ES-I3 (cell line): ENCODE data around the gene ONECUT3.
A peak's percentile ranks its signal among the peaks of the same experiment; 100 is the strongest.
"Not testable (repeated sequence)": the region's sequence is repeated elsewhere in the genome, so short reads cannot be mapped to it uniquely, and the experiment has no call there.

ENCODE experiments used
- H3K36me3 ChIP-seq: 2 replicates; pipeline ENCODE4 v1.6.1; 2013; ENCODE audit warnings: mild to moderate bottlenecking, low read length, control low read depth, moderate library complexity; ENCODE audit not compliant: insufficient read depth
- H3K4me1 ChIP-seq: 2 replicates; pipeline ENCODE4 v1.6.1; 2013; ENCODE audit warnings: mild to moderate bottlenecking, control low read depth, low read length; ENCODE audit not compliant: insufficient read depth
- H3K9ac ChIP-seq: 2 replicates; pipeline ENCODE4 v1.6.1; 2013; ENCODE audit warnings: low read depth, mild to moderate bottlenecking, low read length, moderate library complexity
- H3K9me3 ChIP-seq: 2 replicates; pipeline ENCODE4 v1.6.1; 2013; ENCODE audit warnings: mild to moderate bottlenecking, low read length, moderate library complexity; ENCODE audit not compliant: control insufficient read depth, insufficient read depth

The ONECUT3 gene

GRCh38 chr19:1752757-1753728, at the start of gene ONECUT3:
ONECUT3 (plus strand) TSS chr19:1753506; CDS start chr19:1753663, 157 bp downstream.
- Histone ChIP-seq H3K9me3 (no peaks in the 10 kb centered on the region), H3K36me3 (no peaks in the 10 kb centered on the region), H3K9ac (no peak within 1 kb of the TSS), H3K4me1 (no peaks in the 10 kb centered on the region; the same call in 1 of the 2 replicates)

DNA sequence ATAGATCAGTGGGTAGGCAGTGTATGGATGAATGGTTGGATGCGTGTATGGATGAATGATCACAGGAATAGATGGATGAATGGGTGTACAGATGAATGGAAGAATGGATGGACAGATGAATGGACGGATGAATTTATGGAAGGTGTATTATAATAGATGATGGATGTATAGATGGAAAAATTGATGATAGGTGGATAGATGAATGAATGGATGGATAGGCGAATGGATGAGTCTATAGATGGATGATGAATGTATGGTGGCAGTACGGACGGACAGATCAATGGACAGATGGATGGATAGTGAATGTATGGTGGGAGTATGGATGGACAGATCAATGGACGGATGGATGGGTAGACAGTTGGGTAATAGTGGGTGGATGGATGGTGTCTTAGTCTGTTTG, 49.0 kb upstream of the ONECUT3 start:
- Histone ChIP-seq H3K36me3 (no peaks in the 10 kb centered on the region), H3K9ac (no peak overlapping the region), H3K9me3 (no peaks in the 10 kb centered on the region), H3K4me1 (no peaks in the 10 kb centered on the region)

DNA sequence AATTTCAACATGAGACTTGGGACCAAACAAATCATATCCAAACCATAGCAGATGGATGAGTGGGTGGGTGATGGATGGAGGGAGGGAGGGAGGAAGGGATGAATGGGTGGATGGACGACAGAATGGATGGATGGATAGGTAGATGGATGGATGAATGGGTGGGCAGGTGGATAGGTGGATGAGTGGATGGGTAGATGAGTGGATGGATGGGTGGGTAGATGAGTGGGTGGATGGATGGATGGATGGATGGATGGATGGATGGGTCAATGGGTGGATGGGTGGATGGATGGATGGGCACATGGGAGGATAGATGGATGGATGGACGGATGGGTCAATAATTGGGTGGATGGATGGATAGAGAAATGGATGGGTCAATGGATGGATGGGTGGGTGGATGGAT, 47.9 kb upstream of the ONECUT3 start:
- H3K9ac ChIP-seq, result no peak overlapping the region
- H3K4me1 ChIP-seq, result no peaks in the 10 kb centered on the region

GRCh38 chr19:1706646-1707045, 46.7 kb upstream of the ONECUT3 start:
- not testable (repeated sequence) for H3K9ac ChIP-seq, H3K9me3 ChIP-seq, H3K36me3 ChIP-seq, H3K4me1 ChIP-seq

More for the DNA sequence above, 47.9 kb upstream of the ONECUT3 start:
- Histone ChIP-seq H3K36me3 (no peaks in the 10 kb centered on the region), H3K9me3 (no peaks in the 10 kb centered on the region)

GRCh38 chr19:1707240-1707639, 46.1 kb upstream of the ONECUT3 start:
- Histone ChIP-seq H3K36me3 (no peaks in the 10 kb centered on the region), H3K9ac (no peak overlapping the region), H3K4me1 (no peaks in the 10 kb centered on the region), H3K9me3 (no peaks in the 10 kb centered on the region)

GRCh38 chr19:1713170-1713569, 40.1 kb upstream of the ONECUT3 start:
- Histone ChIP-seq H3K9me3 (no peaks in the 10 kb centered on the region), H3K36me3 (no peaks in the 10 kb centered on the region), H3K9ac (no peak overlapping the region), H3K4me1 (no peaks in the 10 kb centered on the region)

DNA sequence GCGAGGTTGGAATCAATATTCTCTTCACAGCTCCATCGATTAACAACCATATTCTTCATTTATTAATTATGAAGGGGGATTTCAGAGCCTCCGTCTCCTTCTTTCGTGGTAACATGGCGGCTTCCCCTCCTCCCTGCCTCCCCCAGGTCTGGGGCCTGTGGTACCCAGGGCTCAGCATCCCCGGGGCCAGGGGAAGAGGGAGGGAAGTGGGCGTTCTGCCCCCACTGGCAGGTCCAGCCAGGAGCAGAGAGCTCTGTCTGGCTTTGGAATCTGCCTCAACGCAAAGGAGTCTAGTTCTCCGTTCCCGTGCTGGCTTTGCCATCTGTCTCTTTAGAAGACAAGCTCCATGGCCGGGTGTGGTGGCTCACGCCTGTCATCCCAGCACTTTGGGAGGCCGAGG, 37.8 kb upstream of the ONECUT3 start:
- no peaks in the 10 kb centered on the region; the same call in 1 of the 2 replicates for H3K4me1 ChIP-seq
- H3K36me3 ChIP-seq, result no peaks in the 10 kb centered on the region

GRCh38 chr19:1717200-1717969, 35.9 kb upstream of the ONECUT3 start:
- Histone ChIP-seq H3K4me1 (no peaks in the 10 kb centered on the region; the same call in 1 of the 2 replicates), H3K9me3 (no peaks in the 10 kb centered on the region), H3K36me3 (no peaks in the 10 kb centered on the region), H3K9ac (no peak overlapping the region)

More for the DNA sequence above, 37.8 kb upstream of the ONECUT3 start:
- no peaks in the 10 kb centered on the region for H3K9me3 ChIP-seq
- no peak overlapping the region for H3K9ac ChIP-seq

- Histone ChIP-seq H3K9ac (no peak overlapping the region), H3K36me3 (no peaks in the 10 kb centered on the region), H3K4me1 (no peaks in the 10 kb centered on the region; the same call in 1 of the 2 replicates), H3K9me3 (no peaks in the 10 kb centered on the region)
These were observed 35.4 kb upstream of the ONECUT3 start for GRCh38 chr19:1717970-1718264.

GRCh38 chr19:1718420-1719291, 34.6 kb upstream of the ONECUT3 start:
- Histone ChIP-seq H3K4me1 (no peaks in the 10 kb centered on the region; the same call in 1 of the 2 replicates), H3K9ac (peak overlapping the region; percentile 48; the same call in 1 of the 2 replicates), H3K9me3 (no peaks in the 10 kb centered on the region), H3K36me3 (no peaks in the 10 kb centered on the region)

DNA sequence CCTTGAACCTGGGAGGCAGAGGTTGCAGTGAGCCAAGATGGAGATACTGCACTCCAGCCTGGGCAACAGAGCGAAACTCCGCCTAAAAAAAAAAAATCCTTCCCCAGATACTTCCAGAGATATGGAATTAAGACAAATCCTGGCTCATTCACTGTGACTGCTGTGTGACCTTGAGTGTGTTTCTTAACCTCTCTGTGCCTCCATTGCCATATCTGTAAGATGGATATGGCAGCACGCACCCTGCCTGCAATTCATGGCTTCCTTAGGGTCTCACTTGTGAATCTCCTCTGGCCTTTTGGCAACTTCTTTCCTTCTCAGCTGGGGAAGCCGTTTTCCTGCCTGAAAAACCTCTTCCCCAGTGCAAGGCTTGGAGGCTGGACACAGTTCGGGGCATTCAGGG, 33.8 kb upstream of the ONECUT3 start:
- H3K36me3 ChIP-seq, result no peaks in the 10 kb centered on the region
- no peaks in the 10 kb centered on the region for H3K9me3 ChIP-seq
- no peaks in the 10 kb centered on the region; the same call in 1 of the 2 replicates for H3K4me1 ChIP-seq
- no peak overlapping the region for H3K9ac ChIP-seq

DNA sequence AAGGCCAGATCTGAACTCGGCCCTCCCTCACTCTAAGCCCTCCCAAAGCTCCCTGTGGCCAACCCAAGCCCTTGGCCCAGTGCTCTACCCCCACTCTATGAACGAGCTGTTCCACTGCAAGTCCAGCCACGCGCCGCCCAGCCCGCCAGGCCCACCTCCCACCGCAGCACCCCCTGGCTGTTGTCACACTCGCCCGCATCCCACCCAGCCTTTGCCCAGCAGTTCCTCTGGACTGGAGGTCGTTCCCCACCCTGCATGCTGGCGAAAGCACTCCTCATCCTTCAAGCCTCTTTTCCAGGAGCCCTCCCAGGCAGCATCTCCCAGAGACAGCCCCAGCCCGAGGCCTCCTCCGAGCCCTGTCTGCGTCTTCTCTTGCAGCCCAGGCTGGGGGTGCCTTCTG, 33.1 kb upstream of the ONECUT3 start:
- Histone ChIP-seq H3K4me1 (no peaks in the 10 kb centered on the region; the same call in 1 of the 2 replicates), H3K9me3 (no peaks in the 10 kb centered on the region), H3K9ac (no peak overlapping the region), H3K36me3 (no peaks in the 10 kb centered on the region)

DNA sequence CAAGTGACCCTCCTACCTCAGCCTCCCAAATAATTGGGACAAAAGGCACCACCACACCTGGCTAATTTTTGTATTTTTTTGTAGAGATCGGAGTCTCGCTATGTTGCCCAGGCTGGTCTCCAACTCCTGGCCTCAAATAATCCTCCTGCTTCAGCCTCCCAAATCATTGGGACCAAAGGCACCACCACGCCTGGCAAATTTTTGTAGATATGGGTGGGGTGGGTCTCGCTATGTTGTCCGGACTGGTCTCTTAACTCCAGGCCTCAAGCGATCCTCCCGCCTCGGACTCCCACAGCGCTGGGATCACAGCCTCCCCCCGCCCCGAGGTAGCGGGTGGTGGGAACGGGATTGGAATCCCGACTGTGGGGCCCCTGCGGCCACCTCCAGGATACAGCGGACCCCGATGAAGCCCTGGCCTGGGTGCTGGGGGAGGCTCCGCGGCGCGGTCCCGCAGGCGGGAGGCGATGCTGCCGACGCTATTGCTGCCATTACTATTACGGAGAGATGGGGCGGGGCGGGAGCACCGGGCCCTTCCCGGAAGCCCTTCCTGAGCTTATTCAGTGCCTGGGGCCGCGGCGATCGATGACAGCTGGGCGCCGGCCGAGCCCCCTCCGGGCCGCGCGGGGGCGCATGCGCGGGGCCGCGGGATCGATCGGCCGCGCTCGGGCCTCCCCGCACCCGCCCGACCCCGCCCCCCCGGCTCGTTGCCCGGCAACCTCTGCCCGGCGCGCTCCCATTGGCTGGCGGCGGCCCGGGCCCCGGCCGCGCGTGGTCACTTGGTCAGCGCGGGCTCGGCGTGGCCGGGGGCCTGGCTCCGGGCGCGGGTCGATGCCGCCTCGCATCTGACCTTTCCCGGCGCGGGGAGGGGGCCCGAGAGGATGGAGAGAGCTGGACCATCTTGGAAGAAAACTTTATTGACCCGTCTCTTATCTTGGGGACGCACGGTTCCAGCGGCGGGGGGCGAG, 27.9 kb upstream of the ONECUT3 start:
- Histone ChIP-seq H3K9me3 (no peaks in the 10 kb centered on the region), H3K4me1 (no peaks in the 10 kb centered on the region; the same call in 1 of the 2 replicates), H3K9ac (peak overlapping the region; percentile 73)

More for the DNA sequence above, 27.9 kb upstream of the ONECUT3 start:
- H3K36me3 ChIP-seq, result no peaks in the 10 kb centered on the region
